Naive thymus-derived CD8-positive, alpha-beta T cell (primary cell): Measurements from ENCODE around the gene ZMIZ2. TPM values are rescaled to one million over a fixed set of nuclear protein-coding genes. Genes with fewer than 3 reads are reported as not detected.
"Not testable (repeated sequence)": the region's sequence is repeated elsewhere in the genome, so short reads cannot be mapped to it uniquely, and the experiment has no call there.

Experiments
- ATAC-seq, 2 donors: fragments of 150-1000 bp; cut with Tn5 transposase in 1 of 2; sonication (Bioruptor Pico), chemical (Tn5 transposase) in 1 of 2; 1 replicate in 1 of 2; 2 replicates in 1 of 2; pipeline ENCODE4 v1.10.0; 2021; ENCODE audit warnings: mild to moderate bottlenecking in 2 of 2, moderate library complexity in 2 of 2
- POLR2A ChIA-PET: fragments of 350-600 bp; sonication (Branson Sonifier 250); formaldehyde crosslinking; loops from one replicate; lab custom pipeline; 2021; ENCODE audit warnings: antibody characterized with exemption; lab: Charles Lee
- DNase-seq, 10 donors: peaks; one replicate each; pipeline versions ENCODE4 v3.0.0 to v3.0.0-alpha.2; 2020 to 2022
- H3K27ac Mint-ChIP-seq, 10 donors: one replicate each; pipeline ENCODE4 v1.8.0; 2020 to 2022; ENCODE audit warnings: mild to moderate bottlenecking in 10 of 10, mixed read lengths in 10 of 10, moderate library complexity in 4 of 10, inconsistent platforms in 1 of 10
- H3K27me3 Mint-ChIP-seq, 5 donors: one replicate each; pipeline ENCODE4 v1.8.0; 2021 to 2022; ENCODE audit warnings: mixed read lengths in 5 of 5
- H3K36me3 Mint-ChIP-seq, 3 donors: one replicate each; pipeline ENCODE4 v1.8.0; 2020 to 2022; ENCODE audit warnings: mixed read lengths in 3 of 3, mild to moderate bottlenecking in 2 of 3, inconsistent platforms in 1 of 3
- H3K4me1 Mint-ChIP-seq, 4 donors: one replicate each; pipeline ENCODE4 v1.8.0; 2021 to 2022; ENCODE audit warnings: mixed read lengths in 4 of 4
- H3K4me3 Mint-ChIP-seq, 10 donors: one replicate each; pipeline ENCODE4 v1.8.0; 2020 to 2022; ENCODE audit warnings: mild to moderate bottlenecking in 10 of 10, mixed read lengths in 10 of 10, moderate library complexity in 6 of 10, inconsistent platforms in 1 of 10
- H3K9me3 Mint-ChIP-seq, 9 donors: one replicate each; pipeline ENCODE4 v1.8.0; 2020 to 2022; ENCODE audit warnings: mixed read lengths in 9 of 9, mild to moderate bottlenecking in 3 of 9, inconsistent platforms in 1 of 9, moderate library complexity in 1 of 9
- polyA plus RNA-seq, 3 donors: library from polyadenylated mRNA; unstranded; fragments of 300-500 nt; fragmentation: Illumina TruSeq; gene quantifications; one replicate each; pipeline ENCODE4 v1.2.3, GENCODE V29; 2021
- total RNA-seq, 8 experiments: library from RNA in 2 of 8; stranded (reverse) in 2 of 8; gene quantifications; one replicate each; pipeline ENCODE4 v1.2.3 and lab custom pipeline; 2021 to 2026

The ZMIZ2 gene
- total and polyA plus RNA-seq, 5 experiments from 2014 or later, result 2.6 to 149 (median 8.1) TPM

GRCh38 chr7:44709945-44710596 is 38.6 kb upstream of the ZMIZ2 start:
- peaks cover 5 to 9% (median 8%) of the 10 kb centered on the region in 4 donors for H3K4me1 Mint-ChIP-seq
- ATAC-seq (no peak), DNase-seq (no peak)
- H3K36me3 Mint-ChIP-seq, result peaks cover 0 to 25% (median 6%) of the 10 kb centered on the region in 3 donors
- POLR2A ChIA-PET, result interaction anchor here (0.6 kb wide), 1 partner anchor 433 kb away, joined by 6 read pairs; no protein-coding TSS in a partner anchor
- H3K27ac Mint-ChIP-seq, result peak overlapping the region in 9 of 10 donors; percentile 3 to 86 (median 47)
- no peaks in the 10 kb centered on the region for H3K9me3 Mint-ChIP-seq
- H3K27me3 Mint-ChIP-seq, result no peaks in the 10 kb centered on the region
- no peak overlapping the region for H3K4me3 Mint-ChIP-seq

- H3K27ac Mint-ChIP-seq, result peak overlapping the region in 6 of 10 donors; percentile 9 to 86 (median 62)
- no peak overlapping the region for H3K4me3 Mint-ChIP-seq
- peaks cover 0 to 15% (median 5%) of the 10 kb centered on the region in 3 donors for H3K36me3 Mint-ChIP-seq
These were observed 37.1 kb upstream of the ZMIZ2 start for GRCh38 chr7:44711528-44711927.

GRCh38 chr7:44712012-44712411 is 36.6 kb upstream of the ZMIZ2 start:
- DNase-seq (no peak), ATAC-seq (no peak)
- Mint-ChIP-seq H3K9me3 (no peaks in the 10 kb centered on the region), H3K27ac (peak overlapping the region in 8 of 10 donors; percentile 6 to 86 (median 62)), H3K36me3 (peaks cover 0 to 15% (median 5%) of the 10 kb centered on the region in 3 donors), H3K4me1 (peaks cover 5 to 9% (median 8%) of the 10 kb centered on the region in 4 donors), H3K4me3 (no peak overlapping the region), H3K27me3 (no peaks in the 10 kb centered on the region)
- POLR2A ChIA-PET, result no interaction called here

More at GRCh38 chr7:44711528-44711927, 37.1 kb upstream of the ZMIZ2 start:
- ATAC-seq (no peak), DNase-seq (no peak)
- POLR2A ChIA-PET, result no interaction called here
- no peaks in the 10 kb centered on the region for H3K27me3 Mint-ChIP-seq
- H3K4me1 Mint-ChIP-seq, result peaks cover 5 to 9% (median 8%) of the 10 kb centered on the region in 4 donors
- H3K9me3 Mint-ChIP-seq, result no peaks in the 10 kb centered on the region

- POLR2A ChIA-PET, result no interaction called here
- peaks cover 5 to 9% (median 8%) of the 10 kb centered on the region in 4 donors for H3K4me1 Mint-ChIP-seq
- H3K36me3 Mint-ChIP-seq, result peaks cover 0 to 10% (median 3%) of the 10 kb centered on the region in 3 donors
- DNase-seq (no peak), ATAC-seq (no peak)
- H3K9me3 Mint-ChIP-seq, result no peaks in the 10 kb centered on the region
- no peaks in the 10 kb centered on the region for H3K27me3 Mint-ChIP-seq
- H3K4me3 Mint-ChIP-seq, result no peak overlapping the region
- peak overlapping the region in 3 of 10 donors; percentile 3 to 62 (median 59) for H3K27ac Mint-ChIP-seq
These were observed 35.5 kb upstream of the ZMIZ2 start for GRCh38 chr7:44713141-44713540.

- Mint-ChIP-seq H3K36me3 (peaks cover 0 to 8% (median 3%) of the 10 kb centered on the region in 3 donors), H3K9me3 (no peaks in the 10 kb centered on the region), H3K27ac (peak overlapping the region in 2 of 10 donors; percentile 41 to 67), H3K4me1 (peaks cover 5 to 9% (median 8%) of the 10 kb centered on the region in 4 donors), H3K4me3 (no peak overlapping the region), H3K27me3 (no peaks in the 10 kb centered on the region)
- ATAC-seq (no peak), DNase-seq (no peak)
- POLR2A ChIA-PET, result no interaction called here
These were observed 34.8 kb upstream of the ZMIZ2 start for GRCh38 chr7:44713680-44714335.

- POLR2A ChIA-PET, result no interaction called here
- Mint-ChIP-seq H3K9me3 (peaks cover 0 to 4% (median 0%) of the 10 kb centered on the region in 9 donors), H3K27me3 (no peaks in the 10 kb centered on the region), H3K27ac (no peak overlapping the region), H3K4me1 (peaks cover 5 to 9% (median 8%) of the 10 kb centered on the region in 4 donors), H3K36me3 (no peaks in the 10 kb centered on the region), H3K4me3 (no peak overlapping the region)
- ATAC-seq (no peak), DNase-seq (no peak)
These were observed 32.4 kb upstream of the ZMIZ2 start for GRCh38 chr7:44716205-44716604.

- Mint-ChIP-seq H3K4me3 (no peak overlapping the region), H3K4me1 (no peaks in the 10 kb centered on the region), H3K27me3 (no peaks in the 10 kb centered on the region), H3K36me3 (no peaks in the 10 kb centered on the region), H3K9me3 (peaks cover 0 to 10% (median 2%) of the 10 kb centered on the region in 9 donors), H3K27ac (no peak overlapping the region)
- DNase-seq, result no peak
- POLR2A ChIA-PET, result no interaction called here
- no peak for ATAC-seq
These were observed 28.3 kb upstream of the ZMIZ2 start for GRCh38 chr7:44720301-44720700.

- no peak overlapping the region for H3K4me3 Mint-ChIP-seq
These were observed 24.4 kb upstream of the ZMIZ2 start for GRCh38 chr7:44724276-44724675.

GRCh38 chr7:44726250-44726649 is 22.4 kb upstream of the ZMIZ2 start:
- H3K4me1 Mint-ChIP-seq, H3K4me3 Mint-ChIP-seq, ATAC-seq, H3K27ac Mint-ChIP-seq, H3K9me3 Mint-ChIP-seq, H3K36me3 Mint-ChIP-seq, DNase-seq, POLR2A ChIA-PET, H3K27me3 Mint-ChIP-seq: not testable (repeated sequence)

More at GRCh38 chr7:44724276-44724675, 24.4 kb upstream of the ZMIZ2 start:
- Mint-ChIP-seq H3K27me3 (peaks cover 0 to 7% (median 0%) of the 10 kb centered on the region in 5 donors), H3K4me1 (peaks cover 0 to 4% (median 0%) of the 10 kb centered on the region in 4 donors), H3K27ac (peak overlapping the region in 1 of 10 donors; percentile 15), H3K36me3 (no peaks in the 10 kb centered on the region), H3K9me3 (peaks cover 0 to 10% (median 2%) of the 10 kb centered on the region in 9 donors)
- DNase-seq (no peak), ATAC-seq (no peak)
- POLR2A ChIA-PET, result no interaction called here

GRCh38 chr7:44727158-44727936 is 21.3 kb upstream of the ZMIZ2 start:
- Mint-ChIP-seq H3K9me3 (no peaks in the 10 kb centered on the region), H3K4me1 (peaks cover 0 to 4% (median 0%) of the 10 kb centered on the region in 4 donors), H3K36me3 (no peaks in the 10 kb centered on the region), H3K27ac (no peak overlapping the region), H3K4me3 (no peak overlapping the region), H3K27me3 (peaks cover 0 to 9% (median 0%) of the 10 kb centered on the region in 5 donors)
- no peak for DNase-seq
- no peak for ATAC-seq
- POLR2A ChIA-PET, result no interaction called here

GRCh38 chr7:44727937-44728262 is 20.7 kb upstream of the ZMIZ2 start:
- Mint-ChIP-seq H3K9me3 (no peaks in the 10 kb centered on the region), H3K4me1 (peaks cover 0 to 4% (median 0%) of the 10 kb centered on the region in 4 donors), H3K27me3 (peaks cover 0 to 9% (median 0%) of the 10 kb centered on the region in 5 donors), H3K4me3 (no peak overlapping the region), H3K27ac (peak overlapping the region in 1 of 10 donors; percentile 76), H3K36me3 (no peaks in the 10 kb centered on the region)
- ATAC-seq (no peak), DNase-seq (no peak)
- POLR2A ChIA-PET, result no interaction called here

- ATAC-seq, result no peak
- H3K36me3 Mint-ChIP-seq, result no peaks in the 10 kb centered on the region
- no peak overlapping the region for H3K27ac Mint-ChIP-seq
- H3K27me3 Mint-ChIP-seq, result peaks cover 0 to 9% (median 0%) of the 10 kb centered on the region in 5 donors
- DNase-seq, result no peak
- POLR2A ChIA-PET, result no interaction called here
- H3K4me3 Mint-ChIP-seq, result no peak overlapping the region
- H3K9me3 Mint-ChIP-seq, result no peaks in the 10 kb centered on the region
- H3K4me1 Mint-ChIP-seq, result peaks cover 0 to 4% (median 1%) of the 10 kb centered on the region in 4 donors
These were observed 18.6 kb upstream of the ZMIZ2 start for GRCh38 chr7:44729949-44730590.
